ENCODE results near the gene TRA2A.

GRCh38 chr7:23482686-23483085 lies 49.1 kb downstream of the TRA2A start:
- TF ChIP-seq, protein P1, sequence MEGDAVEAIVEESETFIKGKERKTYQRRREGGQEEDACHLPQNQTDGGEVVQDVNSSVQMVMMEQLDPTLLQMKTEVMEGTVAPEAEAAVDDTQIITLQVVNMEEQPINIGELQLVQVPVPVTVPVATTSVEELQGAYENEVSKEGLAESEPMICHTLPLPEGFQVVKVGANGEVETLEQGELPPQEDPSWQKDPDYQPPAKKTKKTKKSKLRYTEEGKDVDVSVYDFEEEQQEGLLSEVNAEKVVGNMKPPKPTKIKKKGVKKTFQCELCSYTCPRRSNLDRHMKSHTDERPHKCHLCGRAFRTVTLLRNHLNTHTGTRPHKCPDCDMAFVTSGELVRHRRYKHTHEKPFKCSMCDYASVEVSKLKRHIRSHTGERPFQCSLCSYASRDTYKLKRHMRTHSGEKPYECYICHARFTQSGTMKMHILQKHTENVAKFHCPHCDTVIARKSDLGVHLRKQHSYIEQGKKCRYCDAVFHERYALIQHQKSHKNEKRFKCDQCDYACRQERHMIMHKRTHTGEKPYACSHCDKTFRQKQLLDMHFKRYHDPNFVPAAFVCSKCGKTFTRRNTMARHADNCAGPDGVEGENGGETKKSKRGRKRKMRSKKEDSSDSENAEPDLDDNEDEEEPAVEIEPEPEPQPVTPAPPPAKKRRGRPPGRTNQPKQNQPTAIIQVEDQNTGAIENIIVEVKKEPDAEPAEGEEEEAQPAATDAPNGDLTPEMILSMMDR (conservative IDR thresholded peaks at IDR 0.05), result no peak
- no peak for TF ChIP-seq ZFX (IDR thresholded peaks at IDR 0.05)

Measured in C4-2B (cell line).